ENCODE results near the gene NEURL2.
"Not testable (repeated sequence)": the region's sequence is repeated elsewhere in the genome, so short reads cannot be mapped to it uniquely, and the experiment has no call there.

The NEURL2 gene

GRCh38 chr20:45890985-45891983 is at the start of gene NEURL2, which contains the start of gene CTSA:
Gene NEURL2 (minus strand): TSS chr20:45891208. CDS start chr20:45890991, 217 bp downstream.
Gene CTSA (plus strand): TSS chr20:45891335. CDS start chr20:45891569, 234 bp downstream.
- DNase-seq, result peak; percentile 95

GRCh38 chr20:45940469-45940868 is 49.5 kb upstream of the NEURL2 start:
- no peak for DNase-seq

- DNase-seq, result no peak
Measured at GRCh38 chr20:45940053-45940452, 49.0 kb upstream of the NEURL2 start.

- DNase-seq, result no peak
Measured at GRCh38 chr20:45938727-45939438, 47.9 kb upstream of the NEURL2 start.

- DNase-seq, result no peak
Measured at GRCh38 chr20:45937765-45938164, 46.8 kb upstream of the NEURL2 start.

GRCh38 chr20:45935416-45936046 is 44.5 kb upstream of the NEURL2 start:
- DNase-seq, result no peak

GRCh38 chr20:45934586-45935415 is 43.8 kb upstream of the NEURL2 start, which contains the start of gene PCIF1:
Gene PCIF1 (plus strand): TSS chr20:45934683. CDS start chr20:45939000, 4,317 bp downstream.
- DNase-seq, result peak; percentile 98

GRCh38 chr20:45934046-45934585 is 43.1 kb upstream of the NEURL2 start:
- peak; percentile 88 for DNase-seq

- peak; percentile 81 for DNase-seq
Measured at GRCh38 chr20:45933266-45934045, 42.4 kb upstream of the NEURL2 start.

- DNase-seq, result not testable (repeated sequence)
Measured at GRCh38 chr20:45931680-45932079, 40.7 kb upstream of the NEURL2 start.

- no peak for DNase-seq
Measured at GRCh38 chr20:45927071-45927878, 36.3 kb upstream of the NEURL2 start.

- no peak for DNase-seq
Measured at GRCh38 chr20:45926731-45927070, 35.7 kb upstream of the NEURL2 start.

GRCh38 chr20:45925821-45926506 is 35.0 kb upstream of the NEURL2 start:
- DNase-seq, result no peak

GRCh38 chr20:45924391-45925261 is 33.6 kb upstream of the NEURL2 start:
- peak; percentile 61 for DNase-seq

GRCh38 chr20:45921337-45922189 is 30.6 kb upstream of the NEURL2 start:
- DNase-seq, result no peak

GRCh38 chr20:45920462-45921336 is 29.7 kb upstream of the NEURL2 start:
- no peak for DNase-seq
